ENCODE measurements around the gene PARD3.

GRCh38 chr10:34748767-34749166 is 66.3 kb downstream of the PARD3 start:
- no peak for TF ChIP-seq TAF1 (IDR thresholded peaks at IDR 0.05; ENCODE audit: borderline replicate concordance, low read depth, low read length)
- no peak for TF ChIP-seq EZH2 (IDR thresholded peaks at IDR 0.05; ENCODE audit: borderline replicate concordance, control insufficient read depth, low read depth, low read length)
- no peak for TF ChIP-seq POLR2A (IDR thresholded peaks at IDR 0.05; ENCODE audit: low read depth, low read length)
- no peak for TF ChIP-seq KDM1A (IDR thresholded peaks at IDR 0.05; ENCODE audit: borderline replicate concordance)
- no peak for TF ChIP-seq CTCF (IDR thresholded peaks at IDR 0.05 in 2 of 3, conservative IDR thresholded peaks at IDR 0.05 in 1 of 3; ENCODE audit: control insufficient read depth in 2 of 3, extremely low read depth in 1 of 3, insufficient read depth in 1 of 3, low read depth in 3 of 3, low read length in 3 of 3)
- TF ChIP-seq PAX5 (IDR thresholded peaks at IDR 0.05; ENCODE audit: borderline replicate concordance, low read depth, low read length): no peak
- no peak for TF ChIP-seq BRCA1 (IDR thresholded peaks at IDR 0.05; ENCODE audit: low read depth, low read length)
- TF ChIP-seq SREBF2 (IDR thresholded peaks at IDR 0.05; ENCODE audit: low read length): no peak
- TF ChIP-seq ELK1 (IDR thresholded peaks at IDR 0.05; ENCODE audit: low read depth, low read length): no peak
- TF ChIP-seq SP1 (IDR thresholded peaks at IDR 0.05; ENCODE audit: low read depth, low read length): no peak
- TF ChIP-seq ATF2 (IDR thresholded peaks at IDR 0.05; ENCODE audit: low read length): no peak
- no peak for TF ChIP-seq ZBTB40 (IDR thresholded peaks at IDR 0.05; ENCODE audit: borderline replicate concordance)
- no peak for TF ChIP-seq POLR2AphosphoS5 (IDR thresholded peaks at IDR 0.05; ENCODE audit: low read length)
- no peak for TF ChIP-seq REST (IDR thresholded peaks at IDR 0.05; ENCODE audit: low read depth, low read length)

Data from GM12878 (cell line).